GM19193 (cell line): ENCODE data around the gene SPAG16.

Experiments used
- POLR2A ChIP-seq: IDR thresholded peaks from 4 replicates; pipeline ENCODE4 v1.6.1; 2011; ENCODE audit not compliant: insufficient read depth, insufficient read length; ENCODE audit errors: extremely low read depth

The SPAG16 gene

GRCh38 chr2:214361116-214361515 is 1076.9 kb downstream of the SPAG16 start:
- TF ChIP-seq POLR2A = no peak

- TF ChIP-seq POLR2A = no peak
Observed at GRCh38 chr2:214365549-214365948, 1081.3 kb downstream of the SPAG16 start.

GRCh38 chr2:214367171-214367570 is 1082.9 kb downstream of the SPAG16 start:
- no peak for TF ChIP-seq POLR2A

GRCh38 chr2:214376618-214377285 is 1092.5 kb downstream of the SPAG16 start:
- TF ChIP-seq POLR2A = no peak

GRCh38 chr2:214377286-214377624 is 1093.0 kb downstream of the SPAG16 start:
- TF ChIP-seq POLR2A = no peak

GRCh38 chr2:214378455-214379103 is 1094.3 kb downstream of the SPAG16 start:
- no peak for TF ChIP-seq POLR2A

- no peak for TF ChIP-seq POLR2A
Observed at GRCh38 chr2:214379227-214379626, 1095.0 kb downstream of the SPAG16 start.

- TF ChIP-seq POLR2A = no peak
Observed at GRCh38 chr2:214380681-214381080, 1096.4 kb downstream of the SPAG16 start.

GRCh38 chr2:214382229-214382628 is 1098.0 kb downstream of the SPAG16 start:
- no peak for TF ChIP-seq POLR2A

- no peak for TF ChIP-seq POLR2A
Observed at GRCh38 chr2:214386720-214387119, 1102.5 kb downstream of the SPAG16 start.

- TF ChIP-seq POLR2A = no peak
Observed at GRCh38 chr2:214389334-214389733, 1105.1 kb downstream of the SPAG16 start.

GRCh38 chr2:214393796-214394195 is 1109.5 kb downstream of the SPAG16 start:
- no peak for TF ChIP-seq POLR2A

GRCh38 chr2:214395040-214395439 is 1110.8 kb downstream of the SPAG16 start:
- TF ChIP-seq POLR2A = no peak

- no peak for TF ChIP-seq POLR2A
Observed at GRCh38 chr2:214401580-214401979, 1117.3 kb downstream of the SPAG16 start.

GRCh38 chr2:214410128-214410775 is 1126.0 kb downstream of the SPAG16 start:
- no peak for TF ChIP-seq POLR2A
